GM18519 (cell line): ENCODE data around the gene ZIC4.

Experiments used
- ATAC-seq: cut with Tn5 transposase; IDR thresholded peaks from one replicate; pipeline ENCODE4 v1.9.1; 2021; ENCODE audit warnings: mild to moderate bottlenecking, moderate library complexity; ENCODE audit not compliant: unreplicated experiment, low FRiP score

Gene ZIC4

GRCh38 chr3:147393261-147393942, 12.9 kb downstream of the ZIC4 start:
- ATAC-seq = no peak

- no peak for ATAC-seq
These were observed 13.8 kb downstream of the ZIC4 start for GRCh38 chr3:147392625-147392946.

DNA sequence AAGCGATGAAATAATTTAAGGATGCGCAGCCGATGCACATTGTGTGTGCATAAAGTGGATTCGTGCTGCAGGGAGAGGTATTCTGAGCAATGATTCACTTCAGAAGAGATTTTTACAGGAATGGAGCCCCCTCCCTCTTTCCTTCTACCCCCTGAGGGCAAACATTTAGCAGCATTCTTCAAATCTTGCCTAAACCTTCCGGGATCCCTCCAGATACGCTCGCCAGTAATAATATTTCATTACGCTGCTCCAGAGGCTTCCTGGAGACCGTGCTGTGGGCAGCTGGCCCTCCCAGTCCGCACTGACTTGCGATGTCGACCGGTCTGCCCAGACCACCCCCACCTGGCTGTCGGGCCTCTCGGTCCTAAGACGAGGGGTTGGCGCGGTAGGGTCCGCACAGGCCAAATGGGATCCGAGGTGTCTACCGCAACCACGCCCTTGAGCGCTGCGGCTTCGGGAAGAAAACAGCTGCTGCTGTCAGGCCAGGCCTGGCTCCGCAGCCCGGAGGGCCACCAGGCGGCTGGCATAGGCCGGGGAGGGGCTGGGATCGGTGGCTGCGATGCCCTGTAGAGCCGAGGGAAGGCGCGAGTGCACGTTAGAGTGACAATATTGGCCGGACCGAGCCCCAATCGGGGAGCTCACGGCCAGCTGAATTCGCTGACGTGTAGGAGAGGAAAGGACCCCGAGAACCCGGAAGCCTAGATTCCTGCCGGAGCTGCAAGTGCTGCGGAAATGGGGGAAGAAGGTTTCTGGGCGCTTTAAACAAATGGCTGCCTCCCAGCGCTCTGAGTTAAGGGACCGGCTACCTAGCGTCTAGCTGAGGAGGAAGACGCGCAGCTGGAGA, 14.3 kb downstream of the ZIC4 start:
- ATAC-seq = no peak

- no peak for ATAC-seq
These were observed 15.5 kb downstream of the ZIC4 start for GRCh38 chr3:147390589-147391569.

DNA sequence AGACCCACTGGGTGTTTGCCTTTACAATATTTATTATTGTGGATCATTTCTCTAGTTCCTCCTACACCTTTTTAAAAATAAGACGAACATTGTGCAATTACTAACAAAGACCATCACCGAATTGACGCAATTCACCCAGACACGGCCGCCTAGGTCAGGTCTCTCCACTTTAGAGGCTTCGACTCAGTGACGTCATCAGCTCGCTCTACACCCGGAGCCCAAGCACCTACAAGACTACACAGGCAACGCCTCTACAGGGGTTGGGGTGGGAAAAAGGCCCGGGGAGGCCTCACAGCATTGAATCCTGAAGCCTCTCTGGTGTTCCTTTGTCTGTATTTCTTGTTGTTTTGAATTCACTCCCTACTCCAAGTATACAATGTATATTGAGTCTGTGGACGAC, 16.6 kb downstream of the ZIC4 start:
- no peak for ATAC-seq

DNA sequence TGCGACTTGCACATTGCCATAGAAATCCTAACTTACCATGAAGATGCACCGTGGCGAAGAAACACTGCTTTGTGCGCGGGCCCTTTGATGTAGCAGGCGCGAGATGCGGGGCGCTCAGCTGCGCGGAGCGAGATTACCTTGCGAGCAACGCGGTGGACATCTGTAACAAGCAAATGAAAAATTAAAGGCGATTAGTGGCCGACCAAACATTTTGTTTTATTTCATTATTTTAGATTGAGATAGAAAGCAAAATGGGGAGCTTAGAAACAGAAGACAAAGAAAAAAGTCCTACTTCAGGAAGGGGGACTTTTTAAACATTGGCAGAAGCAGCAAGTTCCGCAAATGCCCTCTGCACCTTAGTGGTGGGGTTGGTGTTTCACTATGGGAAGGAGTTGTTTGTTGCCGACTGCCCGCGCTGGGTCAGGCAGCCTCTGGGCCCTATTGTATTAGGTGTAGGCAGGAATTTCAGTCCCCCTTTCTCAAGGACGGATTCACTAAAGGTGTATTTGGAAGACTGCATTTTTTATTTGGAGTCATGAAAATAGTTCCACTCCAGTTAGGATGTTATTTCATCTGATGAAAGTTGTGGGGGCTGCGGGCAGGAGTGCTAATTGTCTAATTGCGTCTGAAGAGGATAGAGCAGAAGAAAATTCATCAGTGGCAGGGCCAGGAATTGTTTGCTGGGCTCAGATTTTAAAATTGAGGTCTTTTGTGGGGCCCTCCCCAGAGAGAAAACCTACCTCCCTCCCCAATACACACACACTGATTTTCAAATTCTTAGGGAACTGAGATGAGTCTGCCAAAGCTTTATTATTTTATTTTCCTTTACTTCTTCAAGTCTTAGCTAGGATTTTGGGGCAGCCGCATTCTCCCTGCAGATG, 17.4 kb downstream of the ZIC4 start:
- ATAC-seq = no peak

DNA sequence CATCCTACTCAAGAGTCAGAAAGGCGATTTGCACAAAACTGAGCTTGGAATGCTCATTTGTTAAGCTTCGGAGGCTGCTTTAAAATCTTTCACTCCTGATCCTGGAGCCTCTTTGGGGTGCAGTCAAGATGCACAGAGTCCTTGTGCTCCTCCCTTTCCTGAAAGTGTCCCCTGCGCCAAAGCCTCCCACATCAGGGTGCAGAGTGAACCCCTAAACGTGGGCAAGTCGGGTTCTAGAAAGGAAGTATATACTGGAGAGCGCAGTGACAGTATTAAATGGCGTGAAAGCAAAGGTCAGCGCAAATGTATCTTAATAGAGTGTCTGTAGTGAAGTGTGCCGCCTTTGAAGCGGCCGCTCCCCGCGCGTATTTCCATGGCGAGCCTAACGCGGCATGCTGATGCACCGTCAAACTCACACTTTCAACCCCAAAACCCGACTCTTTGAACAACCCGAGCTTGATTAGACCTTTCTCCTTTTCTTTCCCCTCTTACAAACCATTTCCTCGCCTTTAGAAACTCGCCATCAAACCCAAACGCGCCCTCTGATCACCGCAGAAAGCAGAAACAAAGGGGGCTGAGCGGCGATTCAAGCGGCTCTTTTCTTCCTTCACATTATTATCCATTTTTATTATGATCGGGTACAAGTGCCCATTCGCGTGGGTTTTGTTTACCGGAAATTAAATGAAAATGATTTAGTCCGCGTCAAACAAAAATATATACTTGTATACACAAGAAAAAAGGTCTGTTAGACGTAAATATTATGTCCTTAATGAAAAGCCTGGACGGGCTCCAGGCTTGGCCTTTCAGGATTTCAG, 18.3 kb downstream of the ZIC4 start:
- no peak for ATAC-seq

- no peak for ATAC-seq
These were observed 19.0 kb downstream of the ZIC4 start for GRCh38 chr3:147387291-147387884.

DNA sequence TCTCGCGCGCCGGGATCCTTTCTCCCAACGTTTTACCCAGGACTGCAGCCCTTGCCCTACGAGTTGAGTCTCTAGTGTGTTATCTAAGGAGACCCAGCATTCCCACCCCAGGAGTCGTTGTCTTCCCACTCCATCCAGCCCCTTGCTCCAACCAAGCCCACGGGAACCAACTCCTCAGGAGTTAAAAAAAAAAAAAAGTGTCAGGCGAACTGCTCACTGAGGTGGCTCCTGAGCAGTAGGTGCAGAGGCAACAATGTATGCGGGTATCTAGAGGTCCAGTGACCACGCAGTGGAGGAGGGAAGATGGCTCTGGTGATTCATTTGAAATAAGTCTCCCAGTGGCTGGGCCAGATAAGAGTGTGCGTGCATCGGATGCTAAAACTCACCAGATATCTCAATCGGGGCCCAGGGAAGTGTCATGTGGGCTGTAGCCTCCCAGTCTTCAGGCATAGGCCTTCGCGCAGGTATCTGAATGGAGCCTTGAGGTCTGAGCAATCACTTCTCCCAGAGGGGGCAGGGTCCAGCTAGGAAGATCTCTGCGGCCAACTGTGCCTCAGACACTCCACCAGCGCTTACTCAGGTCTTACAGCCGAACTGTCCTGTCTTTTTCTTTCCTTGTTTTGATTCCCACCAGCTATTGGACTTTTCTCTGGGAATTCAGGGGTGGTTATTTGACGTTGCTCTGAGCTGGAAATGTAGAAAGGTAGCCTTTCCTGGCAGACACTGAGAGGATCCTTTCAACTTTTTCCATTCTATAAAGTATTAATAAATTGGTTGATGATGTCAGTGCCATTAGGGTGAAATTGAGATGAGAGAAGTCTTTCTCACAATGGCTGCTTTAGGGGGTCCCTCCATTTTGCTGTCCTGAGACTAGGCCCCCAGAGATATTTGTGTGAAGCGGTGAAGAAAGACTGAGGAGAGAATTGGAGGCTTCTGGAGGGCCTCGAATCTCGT, 21.0 kb downstream of the ZIC4 start:
- ATAC-seq = no peak

GRCh38 chr3:147384210-147385058, 21.9 kb downstream of the ZIC4 start:
- no peak for ATAC-seq

GRCh38 chr3:147383617-147384016, 22.7 kb downstream of the ZIC4 start:
- ATAC-seq = no peak

GRCh38 chr3:147381596-147381995, 24.7 kb downstream of the ZIC4 start:
- ATAC-seq = no peak

DNA sequence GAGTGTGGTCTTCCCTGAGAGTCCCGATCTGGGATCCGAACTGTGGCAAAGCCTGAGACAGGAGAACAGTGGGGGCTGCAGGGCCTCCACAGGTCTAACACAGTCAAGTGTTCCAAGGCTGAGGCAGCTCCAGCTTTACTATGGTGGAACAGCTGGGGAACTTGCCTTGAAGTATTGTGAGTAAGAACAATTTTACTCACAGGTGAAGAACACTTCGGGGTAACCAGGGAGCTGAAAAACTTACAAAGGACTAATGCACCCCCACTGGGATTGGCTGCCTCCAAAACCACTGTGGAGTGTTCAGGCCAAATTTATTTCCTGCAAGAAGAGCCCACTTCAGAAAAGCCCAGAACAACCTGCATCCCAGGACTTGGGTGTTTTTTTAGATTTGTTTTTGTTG, 25.4 kb downstream of the ZIC4 start:
- ATAC-seq = no peak

DNA sequence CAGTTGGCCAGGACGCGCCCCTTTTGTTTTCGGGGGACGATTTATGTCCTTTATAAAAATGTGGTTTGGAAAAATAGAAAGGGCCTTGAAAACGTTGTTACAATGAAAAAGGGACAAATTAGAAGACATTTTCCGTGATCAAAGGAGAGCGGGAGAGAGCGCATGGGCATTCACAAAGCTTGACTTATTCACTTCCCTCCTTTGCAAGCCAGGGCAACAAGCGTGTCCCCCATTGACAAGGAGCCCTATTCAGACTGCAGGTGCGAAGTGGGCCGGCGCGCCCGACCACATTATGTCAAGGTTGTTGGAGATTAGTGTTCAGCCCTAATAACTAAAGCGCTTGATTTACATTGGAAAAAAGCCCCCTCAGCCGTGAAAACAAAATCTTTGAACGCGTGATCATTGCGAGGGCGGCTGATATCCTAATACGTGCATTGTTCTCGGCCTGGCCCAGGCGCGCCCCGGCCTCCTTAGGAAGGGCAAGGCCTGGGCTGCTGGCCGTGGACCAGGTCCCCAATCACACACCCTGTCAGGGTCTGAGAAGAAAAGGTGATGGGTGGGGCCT, 25.9 kb downstream of the ZIC4 start:
- no peak for ATAC-seq

DNA sequence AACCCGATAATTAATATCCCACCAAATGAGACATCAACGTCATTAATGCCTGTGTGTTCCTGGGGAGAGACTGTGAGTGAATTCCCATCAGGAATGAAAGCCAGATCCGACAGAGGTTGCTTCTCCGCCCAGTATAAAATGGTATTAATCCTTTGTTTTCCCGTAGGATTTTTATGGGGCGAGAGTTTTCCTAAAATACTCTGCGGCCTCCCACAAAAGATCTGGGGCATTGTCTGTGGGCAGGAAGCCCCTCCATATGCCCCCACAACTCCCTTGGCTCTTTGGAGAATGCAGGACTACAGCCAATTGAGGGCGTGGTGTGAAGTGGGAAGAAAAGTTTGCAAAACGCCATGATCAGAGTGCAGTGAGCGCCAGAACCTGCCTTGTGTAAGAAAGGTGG, 26.7 kb downstream of the ZIC4 start:
- no peak for ATAC-seq
